ENCODE results near the gene TRIB2. TPM values are rescaled to one million over a fixed set of nuclear protein-coding genes. Genes with fewer than 3 reads are reported as not detected.

The TRIB2 gene
- total RNA-seq, 1 donor from 2014 or later = 4.0 TPM

DNA sequence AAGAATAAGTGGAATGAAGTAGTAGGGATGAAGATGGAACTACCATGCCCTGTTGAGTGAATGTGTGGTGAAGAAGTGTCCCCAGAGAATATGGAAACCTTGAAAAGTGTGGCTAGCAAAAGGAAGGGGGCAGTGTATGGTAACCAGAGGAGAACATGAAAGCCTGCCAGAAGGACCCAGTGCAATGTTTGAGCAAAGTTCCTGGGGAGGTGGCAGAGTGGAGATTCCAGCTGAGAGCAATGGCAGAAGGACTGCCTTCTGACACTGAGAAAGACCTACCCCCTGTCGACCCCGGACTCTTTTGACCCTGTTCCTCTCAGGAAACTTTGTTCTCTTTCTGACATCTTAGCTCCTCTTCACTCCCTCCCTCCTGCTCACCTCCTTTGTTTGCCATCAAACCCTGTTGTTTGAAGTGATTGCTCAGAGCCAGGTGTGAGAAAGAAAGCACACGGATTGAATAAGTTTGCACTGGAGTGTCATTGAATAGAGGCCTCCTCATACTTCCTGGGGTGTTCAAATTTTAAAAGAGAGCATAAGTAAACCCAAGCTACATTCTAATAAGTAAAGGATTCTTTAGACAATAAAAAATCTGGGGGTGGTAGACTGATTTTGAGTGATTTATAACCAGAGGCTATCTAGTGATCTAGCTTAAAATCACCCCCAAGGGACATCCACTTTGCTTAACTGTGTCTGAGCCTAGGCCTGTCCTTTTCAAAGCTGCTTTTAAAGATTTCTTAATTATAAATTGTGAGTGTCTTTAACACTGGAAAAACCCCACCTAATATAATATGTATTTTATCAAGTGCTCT, 57.1 kb downstream of the TRIB2 start:
- DNase-seq = no peak

GRCh38 chr2:12774395-12774727, 57.6 kb downstream of the TRIB2 start:
- no peak for DNase-seq
- intact Hi-C loops (cut with micrococcal nuclease) = no loop called here
- Mint-ChIP-seq H3K9me3 (no peaks in the 10 kb centered on the region), H3K4me3 (no peak overlapping the region), H3K36me3 (ENCODE audit: low read depth) (no peaks in the 10 kb centered on the region), H3K27me3 (peaks cover 19% of the 10 kb centered on the region), H3K27ac (no peak overlapping the region), H3K4me1 (no peaks in the 10 kb centered on the region)

More for the DNA sequence above, 57.1 kb downstream of the TRIB2 start:
- no peaks in the 10 kb centered on the region for H3K4me1 Mint-ChIP-seq
- no peak overlapping the region for H3K4me3 Mint-ChIP-seq
- H3K27me3 Mint-ChIP-seq = peaks cover 19% of the 10 kb centered on the region
- H3K36me3 Mint-ChIP-seq (ENCODE audit: low read depth) = no peaks in the 10 kb centered on the region
- H3K27ac Mint-ChIP-seq = no peak overlapping the region
- no peaks in the 10 kb centered on the region for H3K9me3 Mint-ChIP-seq
- intact Hi-C loops (cut with micrococcal nuclease) = no loop called here

- H3K27me3 Mint-ChIP-seq = peaks cover 6% of the 10 kb centered on the region
- intact Hi-C loops (cut with micrococcal nuclease) = no loop called here
- no peak overlapping the region for H3K4me3 Mint-ChIP-seq
- no peaks in the 10 kb centered on the region for H3K36me3 Mint-ChIP-seq (ENCODE audit: low read depth)
- H3K4me1 Mint-ChIP-seq = no peaks in the 10 kb centered on the region
- DNase-seq = no peak
- H3K27ac Mint-ChIP-seq = no peak overlapping the region
- no peaks in the 10 kb centered on the region for H3K9me3 Mint-ChIP-seq
Measured at GRCh38 chr2:12776521-12776961, 59.8 kb downstream of the TRIB2 start.

GRCh38 chr2:12778369-12778768, 61.6 kb downstream of the TRIB2 start:
- Mint-ChIP-seq H3K27ac (no peak overlapping the region), H3K4me1 (no peaks in the 10 kb centered on the region), H3K9me3 (no peaks in the 10 kb centered on the region), H3K4me3 (no peak overlapping the region), H3K36me3 (ENCODE audit: low read depth) (no peaks in the 10 kb centered on the region), H3K27me3 (peaks cover 10% of the 10 kb centered on the region)
- no peak for DNase-seq
- intact Hi-C loops (cut with micrococcal nuclease) = no loop called here

GRCh38 chr2:12778811-12779579, 62.3 kb downstream of the TRIB2 start:
- Mint-ChIP-seq H3K27me3 (peaks cover 10% of the 10 kb centered on the region), H3K4me1 (no peaks in the 10 kb centered on the region), H3K36me3 (ENCODE audit: low read depth) (no peaks in the 10 kb centered on the region), H3K9me3 (no peaks in the 10 kb centered on the region), H3K4me3 (no peak overlapping the region), H3K27ac (no peak overlapping the region)
- intact Hi-C loops (cut with micrococcal nuclease) = no loop called here
- DNase-seq = no peak

DNA sequence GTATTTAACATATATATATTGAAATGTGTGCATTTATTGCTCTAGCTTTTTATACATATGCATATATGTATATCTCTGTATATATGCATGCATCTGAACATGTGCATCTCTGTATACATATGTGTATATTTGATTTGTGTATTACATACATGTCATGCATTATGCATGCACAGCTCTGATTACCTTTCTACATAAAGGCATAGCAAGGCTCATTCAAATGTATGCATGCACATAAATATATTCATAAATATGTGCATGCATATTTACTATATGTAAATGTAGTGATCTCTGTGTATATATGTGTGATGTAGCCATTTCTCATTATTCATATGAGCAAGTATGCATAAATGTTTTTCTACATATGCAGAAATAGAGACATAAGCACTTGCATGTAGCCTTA, 64.6 kb downstream of the TRIB2 start:
- Mint-ChIP-seq H3K9me3 (peaks cover 2% of the 10 kb centered on the region), H3K4me1 (no peaks in the 10 kb centered on the region)

GRCh38 chr2:12787891-12788801, 71.4 kb downstream of the TRIB2 start:
- no peaks in the 10 kb centered on the region for H3K36me3 Mint-ChIP-seq (ENCODE audit: low read depth)
- intact Hi-C loops (cut with micrococcal nuclease) = no loop called here
- DNase-seq = no peak
- no peak overlapping the region for H3K27ac Mint-ChIP-seq
- H3K4me1 Mint-ChIP-seq = no peaks in the 10 kb centered on the region
- no peak overlapping the region for H3K4me3 Mint-ChIP-seq
- H3K27me3 Mint-ChIP-seq = peaks cover 6% of the 10 kb centered on the region
- peaks cover 6% of the 10 kb centered on the region for H3K9me3 Mint-ChIP-seq

More for the DNA sequence above, 64.6 kb downstream of the TRIB2 start:
- intact Hi-C loops (cut with micrococcal nuclease) = no loop called here
- no peak for DNase-seq
- Mint-ChIP-seq H3K4me3 (no peak overlapping the region), H3K27me3 (peaks cover 10% of the 10 kb centered on the region), H3K27ac (no peak overlapping the region), H3K36me3 (ENCODE audit: low read depth) (no peaks in the 10 kb centered on the region)

- no peaks in the 10 kb centered on the region for H3K36me3 Mint-ChIP-seq (ENCODE audit: low read depth)
- DNase-seq = no peak
- H3K4me1 Mint-ChIP-seq = no peaks in the 10 kb centered on the region
- no peak overlapping the region for H3K27ac Mint-ChIP-seq
- H3K4me3 Mint-ChIP-seq = no peak overlapping the region
- no peaks in the 10 kb centered on the region for H3K9me3 Mint-ChIP-seq
- H3K27me3 Mint-ChIP-seq = peaks cover 4% of the 10 kb centered on the region
- intact Hi-C loops (cut with micrococcal nuclease) = no loop called here
Measured at GRCh38 chr2:12791906-12792305, 75.2 kb downstream of the TRIB2 start.

Data from activated CD4-positive, alpha-beta T cell treated with anti-CD3 and anti-CD28 coated beads, Interleukin-2, amount 10 ng/mL, durations not matched to agents 24 days and 14 days (primary cell).